Activated naive CD4-positive, alpha-beta T cell treated with anti-CD3 and anti-CD28 coated beads, Interleukin-2, amount 10 ng/mL, durations not matched to agents 7 days and 5 days (primary cell): ENCODE data around the gene ZFP82.

Source experiments
- CTCF ChIA-PET: fragments of 350-600 bp; sonication (Branson Sonifier 250); formaldehyde crosslinking; loops from one replicate; lab custom pipeline; 2021; ENCODE audit warnings: antibody characterized with exemption; lab: Charles Lee
- DNase-seq: peaks from one replicate; pipeline ENCODE4 v3.0.0-alpha.2; 2020
- H3K27ac Mint-ChIP-seq: one replicate; pipeline ENCODE4 v1.8.0; 2021; ENCODE audit warnings: mild to moderate bottlenecking, moderate library complexity, mixed read lengths
- H3K27me3 Mint-ChIP-seq: one replicate; pipeline ENCODE4 v1.8.0; 2021; ENCODE audit warnings: mild to moderate bottlenecking, mixed read lengths
- H3K36me3 Mint-ChIP-seq: one replicate; pipeline ENCODE4 v1.8.0; 2021; ENCODE audit warnings: mixed read lengths
- H3K4me1 Mint-ChIP-seq: one replicate; pipeline ENCODE4 v1.8.0; 2021; ENCODE audit warnings: mixed read lengths
- H3K4me3 Mint-ChIP-seq: one replicate; pipeline ENCODE4 v1.8.0; 2021; ENCODE audit warnings: mild to moderate bottlenecking, moderate library complexity, mixed read lengths
- H3K9me3 Mint-ChIP-seq: one replicate; pipeline ENCODE4 v1.8.0; 2021; ENCODE audit warnings: mixed read lengths

Gene ZFP82

DNA sequence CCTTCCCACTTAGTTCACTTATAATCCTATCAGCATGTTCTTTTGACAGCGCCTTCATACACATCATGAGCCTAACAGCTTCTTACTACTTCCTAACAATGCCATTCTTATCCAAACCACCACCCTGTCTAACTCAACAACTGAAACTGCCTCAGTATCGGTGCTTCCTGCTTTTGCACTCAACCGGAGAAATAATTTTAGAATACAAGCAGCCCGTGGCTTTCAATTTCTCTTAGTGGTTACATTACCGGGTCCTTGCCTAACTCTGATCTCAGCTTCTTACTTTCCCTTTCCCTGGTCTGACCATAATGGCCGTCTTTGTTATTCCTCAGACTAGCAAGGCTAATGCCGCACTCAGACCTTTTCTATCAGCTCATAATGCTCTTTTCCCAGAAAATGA lies 17.0 kb downstream of the ZFP82 start:
- no peak for DNase-seq

DNA sequence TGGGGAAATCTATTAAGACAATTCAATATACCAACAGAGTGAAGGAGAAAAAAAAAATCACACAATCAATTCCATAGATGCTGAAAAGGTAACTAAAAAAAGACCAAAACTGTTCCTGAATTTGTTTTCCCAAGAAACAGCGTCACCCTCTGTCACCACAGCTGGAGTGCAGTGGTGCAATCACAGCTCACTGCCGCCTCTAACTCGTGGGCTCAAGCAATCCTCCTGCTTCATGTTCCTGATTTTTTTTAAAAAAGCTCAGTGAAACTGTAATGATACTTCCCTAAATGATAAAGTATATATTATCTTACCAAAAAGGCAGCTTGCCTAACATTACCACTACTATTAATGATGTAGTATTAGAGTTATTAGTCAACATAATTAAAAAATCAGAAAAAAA lies 19.9 kb downstream of the ZFP82 start:
- no peak for DNase-seq
- peaks cover 63% of the 10 kb centered on the region for H3K36me3 Mint-ChIP-seq
- H3K4me3 Mint-ChIP-seq = no peak overlapping the region
- CTCF ChIA-PET = no interaction called here
- H3K27ac Mint-ChIP-seq = no peak overlapping the region
- H3K9me3 Mint-ChIP-seq = peaks cover 47% of the 10 kb centered on the region
- no peaks in the 10 kb centered on the region for H3K4me1 Mint-ChIP-seq
- H3K27me3 Mint-ChIP-seq = no peaks in the 10 kb centered on the region

More for the DNA sequence above, 17.0 kb downstream of the ZFP82 start:
- peaks cover 66% of the 10 kb centered on the region for H3K36me3 Mint-ChIP-seq
- peaks cover 40% of the 10 kb centered on the region for H3K9me3 Mint-ChIP-seq
- no peaks in the 10 kb centered on the region for H3K4me1 Mint-ChIP-seq
- H3K4me3 Mint-ChIP-seq = no peak overlapping the region
- no peak overlapping the region for H3K27ac Mint-ChIP-seq
- H3K27me3 Mint-ChIP-seq = no peaks in the 10 kb centered on the region
- CTCF ChIA-PET = no interaction called here

GRCh38 chr19:36392916-36393673 lies 25.3 kb downstream of the ZFP82 start:
- DNase-seq = no peak
- Mint-ChIP-seq H3K9me3 (peaks cover 57% of the 10 kb centered on the region), H3K36me3 (peaks cover 49% of the 10 kb centered on the region), H3K27ac (no peak overlapping the region), H3K27me3 (no peaks in the 10 kb centered on the region), H3K4me3 (no peak overlapping the region), H3K4me1 (no peaks in the 10 kb centered on the region)
- CTCF ChIA-PET = no interaction called here

DNA sequence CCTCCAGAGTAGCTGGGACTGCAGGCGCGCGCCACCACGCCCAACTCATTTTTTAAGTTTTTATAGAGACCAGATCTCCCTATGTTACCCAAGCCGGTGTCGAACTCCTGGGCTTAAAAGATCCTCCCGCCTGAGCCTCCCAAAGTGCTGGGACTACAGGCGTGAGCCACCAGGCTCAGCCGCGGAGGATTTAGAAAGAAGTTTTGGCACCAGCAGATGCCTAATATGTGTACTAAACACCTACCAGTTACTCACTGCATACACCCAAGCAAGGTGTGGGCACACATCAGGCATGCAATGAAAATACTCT lies 39.0 kb downstream of the ZFP82 start:
- peak overlapping the region; percentile 82 for H3K4me3 Mint-ChIP-seq
- CTCF ChIA-PET = no interaction called here
- H3K27ac Mint-ChIP-seq = peak overlapping the region; percentile 94
- DNase-seq = no peak
- H3K9me3 Mint-ChIP-seq = peaks cover 32% of the 10 kb centered on the region
- H3K4me1 Mint-ChIP-seq = peaks cover 19% of the 10 kb centered on the region
- peaks cover 25% of the 10 kb centered on the region for H3K36me3 Mint-ChIP-seq
- no peaks in the 10 kb centered on the region for H3K27me3 Mint-ChIP-seq

GRCh38 chr19:36378625-36379509 lies 39.6 kb downstream of the ZFP82 start, which contains the start of gene ZFP14:
ZFP14 (minus strand) TSS chr19:36379201; CDS start chr19:36367892, 11,309 bp downstream.
- Mint-ChIP-seq H3K27ac (peak within 1 kb of the TSS; percentile 94), H3K4me1 (peaks cover 19% of the 10 kb centered on the region), H3K27me3 (no peaks in the 10 kb centered on the region), H3K36me3 (peaks cover 26% of the 10 kb centered on the region), H3K9me3 (peaks cover 31% of the 10 kb centered on the region), H3K4me3 (peak within 1 kb of the TSS; percentile 82)
- CTCF ChIA-PET = interaction anchor here (0.6 to 1.6 kb wide), 3 partner anchors 17 to 251 kb away, joined by 3 to 5 read pairs (median 3); no protein-coding TSS in a partner anchor
- DNase-seq = peak; percentile 97

DNA sequence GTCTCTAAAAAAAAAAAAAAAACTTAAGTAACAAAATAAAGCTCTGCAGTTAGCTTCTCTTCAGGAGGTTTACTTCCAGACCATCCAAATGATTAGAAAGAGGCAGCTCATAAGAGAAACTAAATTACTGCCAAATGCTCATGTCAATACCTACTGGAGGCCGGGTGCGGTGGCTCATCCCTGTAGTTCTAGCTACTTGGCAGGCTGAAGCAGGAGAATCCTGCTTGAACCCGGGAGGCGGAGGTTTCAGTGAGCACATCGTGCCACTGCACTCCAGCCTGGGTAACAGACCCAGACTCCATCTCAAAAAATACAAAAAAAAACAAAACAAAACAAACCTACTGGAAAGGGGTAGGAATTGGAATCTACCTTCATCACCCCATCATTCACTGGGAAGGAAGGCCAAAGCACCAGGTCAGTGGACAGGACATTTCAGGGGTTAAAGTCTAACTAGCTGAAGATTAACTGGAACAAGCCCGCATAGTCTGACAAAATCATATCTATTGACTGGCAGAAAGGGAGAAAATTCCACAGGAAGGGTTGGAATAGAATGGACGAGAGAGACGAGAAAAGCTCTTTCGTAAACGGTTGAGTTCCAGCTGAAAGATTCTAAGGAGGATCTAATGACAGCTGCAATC lies 40.8 kb downstream of the ZFP82 start:
- Mint-ChIP-seq H3K9me3 (peaks cover 31% of the 10 kb centered on the region), H3K4me1 (peaks cover 19% of the 10 kb centered on the region), H3K4me3 (peak overlapping the region; percentile 82), H3K36me3 (peaks cover 30% of the 10 kb centered on the region), H3K27me3 (no peaks in the 10 kb centered on the region), H3K27ac (peak overlapping the region; percentile 94)
- DNase-seq = no peak
- CTCF ChIA-PET = interaction anchor here (0.9 to 1.6 kb wide), 2 partner anchors 43 to 115 kb away, joined by 3 to 5 read pairs; no protein-coding TSS in a partner anchor

DNA sequence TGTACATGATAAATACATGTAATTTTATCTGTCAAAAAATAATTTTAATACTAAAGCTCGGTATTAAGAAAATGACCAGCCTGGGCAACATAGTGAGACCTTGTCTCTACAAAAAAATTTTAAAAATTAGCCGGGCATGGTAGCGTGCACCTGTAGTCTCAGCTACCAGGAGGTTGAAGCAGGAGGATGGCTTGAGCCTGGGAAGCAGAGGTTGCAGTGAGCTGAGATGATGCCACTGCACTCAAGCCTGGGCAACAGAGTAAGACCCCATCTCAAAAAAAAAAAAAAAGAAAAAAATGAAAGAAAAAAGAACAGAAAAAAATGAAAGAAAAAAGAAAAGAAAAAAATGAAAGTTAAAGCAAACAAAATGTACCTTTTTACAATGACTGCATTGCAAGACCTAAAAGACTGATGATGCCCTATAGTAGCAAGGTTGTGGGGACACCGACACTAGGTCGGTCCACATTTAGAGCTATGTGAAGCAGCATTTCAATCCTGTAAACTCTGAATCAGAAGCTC lies 44.7 kb downstream of the ZFP82 start:
- DNase-seq = no peak
- H3K27me3 Mint-ChIP-seq = no peaks in the 10 kb centered on the region
- H3K4me3 Mint-ChIP-seq = no peak overlapping the region
- H3K27ac Mint-ChIP-seq = no peak overlapping the region
- peaks cover 48% of the 10 kb centered on the region for H3K9me3 Mint-ChIP-seq
- peaks cover 38% of the 10 kb centered on the region for H3K36me3 Mint-ChIP-seq
- peaks cover 17% of the 10 kb centered on the region for H3K4me1 Mint-ChIP-seq
- CTCF ChIA-PET = no interaction called here

DNA sequence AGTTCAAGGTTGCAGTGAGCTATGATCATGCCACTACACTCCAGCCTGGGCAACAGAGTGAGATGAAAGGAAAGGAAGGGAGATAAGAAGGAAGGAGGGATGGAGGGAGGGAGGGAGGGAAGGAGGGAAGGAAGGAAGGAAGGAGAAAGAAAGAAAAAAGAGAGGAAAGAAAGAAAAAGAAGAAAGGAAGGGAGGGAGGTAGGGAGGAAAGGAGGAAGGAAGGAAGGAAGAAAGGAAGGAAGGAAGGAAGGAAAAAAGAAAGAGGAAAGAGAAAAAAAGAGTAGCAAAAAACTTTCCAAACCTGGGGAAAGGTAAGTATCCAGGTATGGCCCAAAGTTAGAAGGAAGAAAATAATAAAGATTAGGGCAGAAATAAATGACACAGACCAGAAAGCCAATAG lies 46.6 kb downstream of the ZFP82 start:
- peaks cover 55% of the 10 kb centered on the region for H3K9me3 Mint-ChIP-seq
- DNase-seq = no peak
- peaks cover 3% of the 10 kb centered on the region for H3K4me1 Mint-ChIP-seq
- CTCF ChIA-PET = no interaction called here
- H3K27ac Mint-ChIP-seq = no peak overlapping the region
- no peaks in the 10 kb centered on the region for H3K27me3 Mint-ChIP-seq
- peaks cover 42% of the 10 kb centered on the region for H3K36me3 Mint-ChIP-seq
- H3K4me3 Mint-ChIP-seq = no peak overlapping the region

DNA sequence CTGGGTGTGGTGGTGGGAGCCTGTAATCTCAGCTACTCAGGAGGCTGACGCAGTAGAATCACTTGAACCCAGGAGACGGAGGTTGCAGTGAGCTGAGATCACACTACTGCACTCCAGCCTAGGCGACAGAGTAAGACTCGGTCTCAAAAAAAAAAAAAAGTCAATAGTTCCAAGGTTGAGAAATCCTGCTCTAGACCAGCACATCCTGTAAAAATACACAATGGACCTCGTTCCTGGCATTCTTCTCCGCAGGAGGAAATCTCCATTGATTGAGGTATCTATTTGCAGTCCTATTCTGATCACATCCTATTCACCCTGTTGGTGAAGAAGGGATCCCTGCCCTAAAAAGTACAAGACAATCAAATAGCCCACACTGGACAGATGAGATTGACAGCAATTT lies 54.6 kb downstream of the ZFP82 start:
- H3K36me3 Mint-ChIP-seq = peaks cover 74% of the 10 kb centered on the region
- CTCF ChIA-PET = no interaction called here
- no peak for DNase-seq
- peaks cover 41% of the 10 kb centered on the region for H3K9me3 Mint-ChIP-seq
- H3K27ac Mint-ChIP-seq = no peak overlapping the region
- no peaks in the 10 kb centered on the region for H3K27me3 Mint-ChIP-seq
- no peaks in the 10 kb centered on the region for H3K4me1 Mint-ChIP-seq
- H3K4me3 Mint-ChIP-seq = no peak overlapping the region
